BJ (cell line): Measurements from ENCODE around the gene RUNX1. TPM values are rescaled to one million over a fixed set of nuclear protein-coding genes. Genes with fewer than 3 reads are reported as not detected.

Experiments used
- CTCF ChIA-PET: fragments of 350-600 bp; formaldehyde crosslinking; extraction: SDS; loops from one replicate; lab custom pipeline; 2021; ENCODE audit warnings: antibody characterized with exemption, inconsistent platforms; lab: Yijun Ruan, JAX
- POLR2A ChIA-PET: fragments of 300-600 bp; sonication (Branson Sonifier 250); formaldehyde crosslinking; extraction: SDS; loops from one replicate; lab custom pipeline; 2021; ENCODE audit warnings: antibody characterized with exemption; lab: Charles Lee
- DNase-seq: peaks from one replicate; pipeline ENCODE4 v3.0.0-alpha.2; 2011; ENCODE audit warnings: low read depth
- H3K27me3 ChIP-seq: 2 replicates; pipeline ENCODE4 v1.6.0; 2011; ENCODE audit warnings: low read length; ENCODE audit not compliant: control insufficient read depth, insufficient read depth
- H3K36me3 ChIP-seq: 2 replicates; pipeline ENCODE4 v1.5.1; 2011; ENCODE audit warnings: low read length; ENCODE audit not compliant: control insufficient read depth, insufficient read depth
- H3K4me3 ChIP-seq: 2 replicates; pipeline ENCODE4 v1.5.1; 2011; ENCODE audit warnings: low read depth, mild to moderate bottlenecking, control low read depth, low read length
- CTCF ChIP-seq: IDR thresholded peaks from 2 replicates; pipeline ENCODE4 v1.5.1; 2011; ENCODE audit warnings: low read depth, mild to moderate bottlenecking, control low read depth, inconsistent platforms, low read length, moderate library complexity; ENCODE audit not compliant: insufficient read depth
- polyA plus RNA-seq: library from polyadenylated mRNA; depleted of rRNA; stranded (reverse); fragments of >200 nt; gene quantifications from 2 replicates; pipeline ENCODE4 v1.2.3, GENCODE V29; 2011

RUNX1 gene
- polyA plus RNA-seq, 1 experiment, result 36.1 TPM

- CTCF ChIA-PET, result no interaction called here
These were observed 13.5 kb downstream of the RUNX1 start for GRCh38 chr21:35035581-35035980.

GRCh38 chr21:35035116-35035515, 14.0 kb downstream of the RUNX1 start:
- no peak for TF ChIP-seq CTCF
- POLR2A ChIA-PET, result no interaction called here
- CTCF ChIA-PET, result no interaction called here
- no peak overlapping the region for H3K4me3 ChIP-seq
- no peak for DNase-seq
- H3K27me3 ChIP-seq, result no peaks in the 10 kb centered on the region
- no peaks in the 10 kb centered on the region for H3K36me3 ChIP-seq

More at GRCh38 chr21:35035581-35035980, 13.5 kb downstream of the RUNX1 start:
- no peak for DNase-seq
- no peak overlapping the region for H3K4me3 ChIP-seq
- H3K36me3 ChIP-seq, result no peaks in the 10 kb centered on the region
- no peaks in the 10 kb centered on the region for H3K27me3 ChIP-seq
- POLR2A ChIA-PET, result no interaction called here
- TF ChIP-seq CTCF, result no peak

GRCh38 chr21:35034203-35034926, 14.7 kb downstream of the RUNX1 start:
- TF ChIP-seq CTCF, result no peak
- Histone ChIP-seq H3K27me3 (no peaks in the 10 kb centered on the region), H3K4me3 (no peak overlapping the region), H3K36me3 (no peaks in the 10 kb centered on the region)
- DNase-seq, result no peak
- POLR2A ChIA-PET, result no interaction called here
- CTCF ChIA-PET, result no interaction called here

- no peak for DNase-seq
- TF ChIP-seq CTCF, result no peak
- Histone ChIP-seq H3K36me3 (no peaks in the 10 kb centered on the region), H3K4me3 (no peak overlapping the region), H3K27me3 (no peaks in the 10 kb centered on the region)
- POLR2A ChIA-PET, result interaction anchor here (0.6 to 0.7 kb wide), 2 partner anchors 8 to 11 kb away, joined by 3 to 9 read pairs; no protein-coding TSS in a partner anchor
- CTCF ChIA-PET, result interaction anchor here (1.0 kb wide), 1 partner anchor 63 kb away, joined by 3 read pairs; no protein-coding TSS in a partner anchor
These were observed 16.4 kb downstream of the RUNX1 start for GRCh38 chr21:35032474-35033263.

- H3K36me3 ChIP-seq, result no peaks in the 10 kb centered on the region
- TF ChIP-seq CTCF, result no peak
- ChIA-PET CTCF (interaction anchor here (1.0 to 1.3 kb wide), 2 partner anchors 12 to 18 kb away, joined by 4 to 5 read pairs; no protein-coding TSS in a partner anchor), POLR2A (no interaction called here)
- no peak for DNase-seq
- no peaks in the 10 kb centered on the region for H3K27me3 ChIP-seq
- no peak overlapping the region for H3K4me3 ChIP-seq
These were observed 20.6 kb downstream of the RUNX1 start for GRCh38 chr21:35028451-35028978.
